ENCODE measurements around the gene KIAA1328. TPM values are rescaled to one million over a fixed set of nuclear protein-coding genes. Genes with fewer than 3 reads are reported as not detected.

Gene KIAA1328
- total and polyA plus RNA-seq, 9 of the 15 experiments (the other 6 are each of a cell fraction or from before 2014, with no cell fraction given): 4.0 to 8.6 (median 7.4) TPM

DNA sequence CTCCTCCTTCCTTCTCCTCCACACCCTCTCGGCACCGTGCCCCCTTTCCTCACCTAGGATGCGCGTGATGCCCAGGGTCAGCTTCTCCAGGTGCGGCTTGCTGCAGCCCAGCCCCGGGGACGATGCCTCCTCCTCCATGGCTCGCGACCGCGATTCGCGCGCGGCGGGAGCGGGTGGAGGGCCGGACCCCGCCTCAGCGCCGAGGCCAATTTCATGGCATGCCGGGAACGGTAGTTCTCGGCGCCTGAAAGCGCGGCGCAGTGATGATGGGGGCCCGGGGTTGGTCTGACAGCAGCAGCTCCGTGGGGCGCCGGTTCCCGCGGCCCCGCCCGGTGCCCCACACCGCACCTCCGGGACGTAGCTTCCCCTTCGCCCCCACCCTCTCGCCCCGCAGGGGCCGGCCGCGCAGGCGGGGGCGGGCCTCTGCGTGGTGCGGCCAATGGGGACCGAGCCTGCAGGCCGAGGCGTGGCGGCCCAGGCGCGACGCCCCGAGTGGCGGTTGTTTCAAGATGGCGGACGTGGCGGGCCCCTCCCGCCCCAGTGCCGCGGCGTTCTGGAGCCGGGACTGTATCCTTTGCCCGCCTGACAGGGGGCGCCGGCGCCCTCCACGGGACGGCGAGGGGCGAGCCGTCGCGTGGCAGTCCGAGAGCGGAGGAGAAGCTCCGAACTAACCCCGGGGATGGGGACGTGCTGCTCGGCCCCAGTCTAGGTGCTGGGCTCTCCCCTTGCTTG lies at the start of gene KIAA1328, which contains the start of gene TPGS2 (continued):
- no peak for TF ChIP-seq ZKSCAN8 (CRISPR knock-in tag; IDR thresholded peaks at IDR 0.05)
- no peak for TF ChIP-seq ZNF77 (CRISPR knock-in tag; IDR thresholded peaks at IDR 0.05)
- TF ChIP-seq SIN3A (IDR thresholded peaks at IDR 0.05; ENCODE audit: borderline replicate concordance in 2 of 2, control insufficient read depth in 1 of 2, low read depth in 2 of 2, low read length in 2 of 2): peak; percentile 57 to 66; a peak in 1 of 4 replicates
- TF ChIP-seq PHF20 (IDR thresholded peaks at IDR 0.05; ENCODE audit: partially characterized antibody): peak; percentile 46
- 0 out of 2 replicates have a peak, but pooled peaks have one; percentile 23 for TF ChIP-seq MXI1 (IDR thresholded peaks at IDR 0.05; ENCODE audit: low read depth, low read length)
- TF ChIP-seq, protein P1, sequence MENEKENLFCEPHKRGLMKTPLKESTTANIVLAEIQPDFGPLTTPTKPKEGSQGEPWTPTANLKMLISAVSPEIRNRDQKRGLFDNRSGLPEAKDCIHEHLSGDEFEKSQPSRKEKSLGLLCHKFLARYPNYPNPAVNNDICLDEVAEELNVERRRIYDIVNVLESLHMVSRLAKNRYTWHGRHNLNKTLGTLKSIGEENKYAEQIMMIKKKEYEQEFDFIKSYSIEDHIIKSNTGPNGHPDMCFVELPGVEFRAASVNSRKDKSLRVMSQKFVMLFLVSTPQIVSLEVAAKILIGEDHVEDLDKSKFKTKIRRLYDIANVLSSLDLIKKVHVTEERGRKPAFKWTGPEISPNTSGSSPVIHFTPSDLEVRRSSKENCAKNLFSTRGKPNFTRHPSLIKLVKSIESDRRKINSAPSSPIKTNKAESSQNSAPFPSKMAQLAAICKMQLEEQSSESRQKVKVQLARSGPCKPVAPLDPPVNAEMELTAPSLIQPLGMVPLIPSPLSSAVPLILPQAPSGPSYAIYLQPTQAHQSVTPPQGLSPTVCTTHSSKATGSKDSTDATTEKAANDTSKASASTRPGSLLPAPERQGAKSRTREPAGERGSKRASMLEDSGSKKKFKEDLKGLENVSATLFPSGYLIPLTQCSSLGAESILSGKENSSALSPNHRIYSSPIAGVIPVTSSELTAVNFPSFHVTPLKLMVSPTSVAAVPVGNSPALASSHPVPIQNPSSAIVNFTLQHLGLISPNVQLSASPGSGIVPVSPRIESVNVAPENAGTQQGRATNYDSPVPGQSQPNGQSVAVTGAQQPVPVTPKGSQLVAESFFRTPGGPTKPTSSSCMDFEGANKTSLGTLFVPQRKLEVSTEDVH (IDR thresholded peaks at IDR 0.05; ENCODE audit: low read depth, partially characterized antibody): no peak
- TF ChIP-seq, protein P2, sequence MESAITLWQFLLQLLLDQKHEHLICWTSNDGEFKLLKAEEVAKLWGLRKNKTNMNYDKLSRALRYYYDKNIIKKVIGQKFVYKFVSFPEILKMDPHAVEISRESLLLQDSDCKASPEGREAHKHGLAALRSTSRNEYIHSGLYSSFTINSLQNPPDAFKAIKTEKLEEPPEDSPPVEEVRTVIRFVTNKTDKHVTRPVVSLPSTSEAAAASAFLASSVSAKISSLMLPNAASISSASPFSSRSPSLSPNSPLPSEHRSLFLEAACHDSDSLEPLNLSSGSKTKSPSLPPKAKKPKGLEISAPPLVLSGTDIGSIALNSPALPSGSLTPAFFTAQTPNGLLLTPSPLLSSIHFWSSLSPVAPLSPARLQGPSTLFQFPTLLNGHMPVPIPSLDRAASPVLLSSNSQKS (CRISPR knock-in tag; IDR thresholded peaks at IDR 0.05): no peak
- peak; percentile 83 for TF ChIP-seq PHF8 (IDR thresholded peaks at IDR 0.05; ENCODE audit: borderline replicate concordance, low read length)
- TF ChIP-seq HCFC1 (IDR thresholded peaks at IDR 0.05; ENCODE audit: low read depth, low read length): peak; percentile 91
- TF ChIP-seq ZBTB7A (IDR thresholded peaks at IDR 0.05; ENCODE audit: borderline replicate concordance, control insufficient read depth, low read depth, low read length): peak; percentile 82; the same call in 1 of the 2 replicates
- TF ChIP-seq JUNB (CRISPR knock-in tag; conservative IDR thresholded peaks at IDR 0.05): no peak
- TF ChIP-seq SAFB2 (IDR thresholded peaks at IDR 0.05; ENCODE audit: borderline replicate concordance, low read depth, low read length, severe bottlenecking): no peak
- TF ChIP-seq PHTF2 (CRISPR knock-in tag; IDR thresholded peaks at IDR 0.05): no peak
- peak; percentile 49; the same call in 1 of the 2 replicates for TF ChIP-seq CHD2 (IDR thresholded peaks at IDR 0.05; ENCODE audit: low read depth, low read length)
- TF ChIP-seq ADNP (tag; IDR thresholded peaks at IDR 0.05): no peak
- no peak for TF ChIP-seq KLF6 (CRISPR knock-in tag; IDR thresholded peaks at IDR 0.05; ENCODE audit: borderline replicate concordance)
- TF ChIP-seq POU5F1 (IDR thresholded peaks at IDR 0.05; ENCODE audit: borderline replicate concordance, low read depth, low read length, partially characterized antibody): no peak
- TF ChIP-seq TRIM24 (IDR thresholded peaks at IDR 0.05): no peak
- TF ChIP-seq, protein P3, sequence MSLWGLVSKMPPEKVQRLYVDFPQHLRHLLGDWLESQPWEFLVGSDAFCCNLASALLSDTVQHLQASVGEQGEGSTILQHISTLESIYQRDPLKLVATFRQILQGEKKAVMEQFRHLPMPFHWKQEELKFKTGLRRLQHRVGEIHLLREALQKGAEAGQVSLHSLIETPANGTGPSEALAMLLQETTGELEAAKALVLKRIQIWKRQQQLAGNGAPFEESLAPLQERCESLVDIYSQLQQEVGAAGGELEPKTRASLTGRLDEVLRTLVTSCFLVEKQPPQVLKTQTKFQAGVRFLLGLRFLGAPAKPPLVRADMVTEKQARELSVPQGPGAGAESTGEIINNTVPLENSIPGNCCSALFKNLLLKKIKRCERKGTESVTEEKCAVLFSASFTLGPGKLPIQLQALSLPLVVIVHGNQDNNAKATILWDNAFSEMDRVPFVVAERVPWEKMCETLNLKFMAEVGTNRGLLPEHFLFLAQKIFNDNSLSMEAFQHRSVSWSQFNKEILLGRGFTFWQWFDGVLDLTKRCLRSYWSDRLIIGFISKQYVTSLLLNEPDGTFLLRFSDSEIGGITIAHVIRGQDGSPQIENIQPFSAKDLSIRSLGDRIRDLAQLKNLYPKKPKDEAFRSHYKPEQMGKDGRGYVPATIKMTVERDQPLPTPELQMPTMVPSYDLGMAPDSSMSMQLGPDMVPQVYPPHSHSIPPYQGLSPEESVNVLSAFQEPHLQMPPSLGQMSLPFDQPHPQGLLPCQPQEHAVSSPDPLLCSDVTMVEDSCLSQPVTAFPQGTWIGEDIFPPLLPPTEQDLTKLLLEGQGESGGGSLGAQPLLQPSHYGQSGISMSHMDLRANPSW (CRISPR knock-in tag; IDR thresholded peaks at IDR 0.05): no peak
- no peak for TF ChIP-seq STAT5B (CRISPR knock-in tag; IDR thresholded peaks at IDR 0.05)
- no peak for TF ChIP-seq RBM39 (optimal IDR thresholded peaks at IDR 0.05; ENCODE audit: low read depth, low read length)
- TF ChIP-seq ZBTB8A (IDR thresholded peaks at IDR 0.05; ENCODE audit: partially characterized antibody): no peak

All from K562 (cell line).